Endothelial cell (in vitro differentiated cells): ENCODE measurements around the gene BRD3. TPM values are rescaled to one million over a fixed set of nuclear protein-coding genes. Genes with fewer than 3 reads are reported as not detected.

ENCODE experiments used
- DNase-seq: peaks from one replicate; pipeline ENCODE4 v3.0.0; 2021; ENCODE audit warnings: low spot score
- H3K27ac Mint-ChIP-seq: one replicate; pipeline ENCODE4 v1.8.0; 2021; ENCODE audit warnings: mixed read lengths, inconsistent platforms; ENCODE audit not compliant: unreplicated experiment
- H3K27me3 Mint-ChIP-seq: one replicate; pipeline ENCODE4 v1.8.0; 2021; ENCODE audit warnings: mild to moderate bottlenecking, moderate library complexity, mixed read lengths, inconsistent platforms; ENCODE audit not compliant: unreplicated experiment
- H3K36me3 Mint-ChIP-seq: one replicate; pipeline ENCODE4 v1.8.0; 2021; ENCODE audit warnings: mild to moderate bottlenecking, low read depth, mixed read lengths, inconsistent platforms; ENCODE audit not compliant: unreplicated experiment
- H3K4me1 Mint-ChIP-seq: one replicate; pipeline ENCODE4 v1.8.0; 2021; ENCODE audit warnings: mild to moderate bottlenecking, mixed read lengths, inconsistent platforms; ENCODE audit not compliant: unreplicated experiment
- H3K4me3 Mint-ChIP-seq: one replicate; pipeline ENCODE4 v1.8.0; 2021; ENCODE audit warnings: mild to moderate bottlenecking, mixed read lengths, inconsistent platforms; ENCODE audit not compliant: unreplicated experiment
- H3K9me3 Mint-ChIP-seq: one replicate; pipeline ENCODE4 v1.8.0; 2021; ENCODE audit warnings: mixed read lengths, inconsistent platforms; ENCODE audit not compliant: unreplicated experiment
- long read RNA-seq: library from polyadenylated mRNA; unstranded; transcript quantifications from one replicate; pipeline ENCODE4 v2.0.0, GENCODE V29; 2020; ENCODE audit not compliant: unreplicated experiment
- total RNA-seq: library from RNA; stranded (reverse); fragmentation: NEBNext Ultra II Directional; extraction: Animal tissue kit (Norgen Biotek cat#: 25700); gene quantifications from one replicate; pipeline ENCODE4 v1.2.1, GENCODE V29; 2021; ENCODE audit not compliant: unreplicated experiment
- TF ChIP-seq, protein P1 (sequence below): fragments of 200-600 bp; sonication (generic); IDR thresholded peaks from one replicate; pipeline ENCODE4 v1.5.0; 2021; ENCODE audit warnings: antibody characterized with exemption; ENCODE audit not compliant: unreplicated experiment

Gene BRD3
- 56.2 TPM for total RNA-seq
- long read RNA-seq, full-length matches to known transcripts: 7 of 28 reads
- long read RNA-seq, partial matches to known transcripts: 6 of 28 reads
- long read RNA-seq, other reads (novel, unspliced or antisense): 15 of 28 reads

DNA sequence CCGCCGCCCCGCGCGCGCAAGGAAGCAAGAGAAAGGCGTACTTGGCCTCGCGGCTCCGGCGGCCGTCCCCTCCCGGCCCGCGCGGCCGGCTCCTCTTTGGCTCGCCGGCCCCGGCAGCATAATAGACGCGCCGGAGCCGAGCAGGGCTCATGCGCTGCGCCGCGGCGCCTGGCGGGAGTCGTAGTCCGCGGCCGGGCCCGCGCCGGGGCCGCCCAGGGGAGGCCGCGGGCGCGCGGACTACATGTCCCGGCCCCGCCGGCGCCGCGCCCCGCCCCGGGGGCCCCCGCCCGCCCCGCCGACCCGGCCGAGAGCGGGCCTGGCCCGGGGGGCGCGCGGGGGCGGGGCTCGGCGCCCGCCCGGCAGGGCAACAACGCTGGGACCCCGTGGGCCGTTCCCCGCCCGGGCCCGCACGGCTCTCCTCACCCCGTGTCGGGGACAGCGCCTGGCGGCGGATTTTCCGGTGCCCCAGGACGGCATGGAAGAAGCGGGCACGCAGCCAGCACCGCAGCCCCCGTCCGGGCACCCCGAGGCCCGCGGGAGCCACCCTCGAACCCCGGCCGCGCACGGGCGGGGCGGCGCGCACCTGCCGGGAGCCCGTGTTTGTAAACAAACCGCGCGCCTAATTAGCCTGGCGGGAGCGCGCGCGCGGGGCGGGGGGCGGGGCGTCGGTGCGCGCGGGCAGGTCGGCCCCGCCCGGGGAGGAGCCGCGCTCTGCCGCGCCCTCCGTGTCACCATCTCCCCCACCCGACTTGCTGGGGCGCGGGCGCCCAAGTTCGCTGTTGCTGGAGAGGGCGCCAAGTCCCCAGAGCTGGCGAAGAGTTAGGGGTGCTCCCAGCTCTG, at the start of gene BRD3:
Gene BRD3, minus strand, starts transcription at position 123 of the 840 bp plus-strand sequence. CDS start 14,549 bp downstream, outside the sequence.
- no peak within 1 kb of the TSS for H3K27ac Mint-ChIP-seq
- H3K4me1 Mint-ChIP-seq: peaks cover 11% of the 10 kb centered on the region
- DNase-seq: peak; percentile 83

DNA sequence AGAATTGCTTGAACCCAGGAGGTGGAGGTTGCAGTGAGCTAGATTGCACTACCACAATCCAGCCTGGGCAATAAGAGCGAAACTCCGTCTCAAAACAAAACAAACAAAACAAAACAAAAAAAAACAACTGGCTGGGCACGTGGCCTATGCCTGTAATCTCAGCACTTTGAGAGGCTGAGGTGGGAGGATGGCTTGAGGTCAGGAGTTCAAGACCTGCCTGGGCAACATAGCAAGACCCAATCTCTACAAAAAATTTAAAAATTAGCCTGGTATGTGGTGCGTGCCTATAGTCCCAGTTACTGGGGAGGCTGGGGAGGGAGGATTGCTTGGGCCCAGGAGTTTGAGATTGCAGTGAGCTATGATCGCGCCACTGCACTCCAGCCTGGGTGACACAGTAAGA, 44.7 kb upstream of the BRD3 start:
- H3K9me3 Mint-ChIP-seq: no peaks in the 10 kb centered on the region
- TF ChIP-seq, protein P1, sequence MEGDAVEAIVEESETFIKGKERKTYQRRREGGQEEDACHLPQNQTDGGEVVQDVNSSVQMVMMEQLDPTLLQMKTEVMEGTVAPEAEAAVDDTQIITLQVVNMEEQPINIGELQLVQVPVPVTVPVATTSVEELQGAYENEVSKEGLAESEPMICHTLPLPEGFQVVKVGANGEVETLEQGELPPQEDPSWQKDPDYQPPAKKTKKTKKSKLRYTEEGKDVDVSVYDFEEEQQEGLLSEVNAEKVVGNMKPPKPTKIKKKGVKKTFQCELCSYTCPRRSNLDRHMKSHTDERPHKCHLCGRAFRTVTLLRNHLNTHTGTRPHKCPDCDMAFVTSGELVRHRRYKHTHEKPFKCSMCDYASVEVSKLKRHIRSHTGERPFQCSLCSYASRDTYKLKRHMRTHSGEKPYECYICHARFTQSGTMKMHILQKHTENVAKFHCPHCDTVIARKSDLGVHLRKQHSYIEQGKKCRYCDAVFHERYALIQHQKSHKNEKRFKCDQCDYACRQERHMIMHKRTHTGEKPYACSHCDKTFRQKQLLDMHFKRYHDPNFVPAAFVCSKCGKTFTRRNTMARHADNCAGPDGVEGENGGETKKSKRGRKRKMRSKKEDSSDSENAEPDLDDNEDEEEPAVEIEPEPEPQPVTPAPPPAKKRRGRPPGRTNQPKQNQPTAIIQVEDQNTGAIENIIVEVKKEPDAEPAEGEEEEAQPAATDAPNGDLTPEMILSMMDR: no peak
- no peaks in the 10 kb centered on the region for H3K36me3 Mint-ChIP-seq
- DNase-seq: no peak
- no peaks in the 10 kb centered on the region for H3K4me1 Mint-ChIP-seq
- no peak overlapping the region for H3K4me3 Mint-ChIP-seq
- no peak overlapping the region for H3K27ac Mint-ChIP-seq
- H3K27me3 Mint-ChIP-seq: peaks cover 3% of the 10 kb centered on the region

More for the DNA sequence above, at the start of gene BRD3:
- H3K4me3 Mint-ChIP-seq: peak within 1 kb of the TSS; percentile 96
- TF ChIP-seq, protein P1: no peak
- no peaks in the 10 kb centered on the region for H3K36me3 Mint-ChIP-seq
- no peaks in the 10 kb centered on the region for H3K9me3 Mint-ChIP-seq
- H3K27me3 Mint-ChIP-seq: peaks cover 7% of the 10 kb centered on the region

DNA sequence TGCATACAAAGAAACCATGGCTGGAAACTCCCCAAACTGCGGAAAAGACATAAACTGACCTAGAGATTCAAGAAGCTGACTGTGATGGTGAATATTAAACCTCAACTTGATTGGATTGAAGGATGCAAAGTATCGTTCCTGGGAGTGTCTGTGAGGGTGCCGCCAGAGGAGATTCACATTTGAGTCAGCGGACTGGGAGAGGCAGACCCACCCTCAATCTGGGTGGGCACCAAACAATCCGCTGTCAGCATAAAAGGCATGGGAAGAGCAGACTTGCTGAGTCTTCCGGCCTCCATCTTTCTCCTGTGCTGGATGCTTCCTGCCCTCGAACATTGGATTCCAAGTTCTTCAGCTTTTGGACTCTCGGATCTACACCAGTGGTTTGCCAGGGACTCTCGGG, 43.2 kb upstream of the BRD3 start:
- Mint-ChIP-seq H3K4me3 (no peak overlapping the region), H3K27me3 (peaks cover 7% of the 10 kb centered on the region), H3K27ac (no peak overlapping the region), H3K4me1 (no peaks in the 10 kb centered on the region), H3K36me3 (no peaks in the 10 kb centered on the region), H3K9me3 (no peaks in the 10 kb centered on the region)
- TF ChIP-seq, protein P1: no peak
- DNase-seq: no peak

DNA sequence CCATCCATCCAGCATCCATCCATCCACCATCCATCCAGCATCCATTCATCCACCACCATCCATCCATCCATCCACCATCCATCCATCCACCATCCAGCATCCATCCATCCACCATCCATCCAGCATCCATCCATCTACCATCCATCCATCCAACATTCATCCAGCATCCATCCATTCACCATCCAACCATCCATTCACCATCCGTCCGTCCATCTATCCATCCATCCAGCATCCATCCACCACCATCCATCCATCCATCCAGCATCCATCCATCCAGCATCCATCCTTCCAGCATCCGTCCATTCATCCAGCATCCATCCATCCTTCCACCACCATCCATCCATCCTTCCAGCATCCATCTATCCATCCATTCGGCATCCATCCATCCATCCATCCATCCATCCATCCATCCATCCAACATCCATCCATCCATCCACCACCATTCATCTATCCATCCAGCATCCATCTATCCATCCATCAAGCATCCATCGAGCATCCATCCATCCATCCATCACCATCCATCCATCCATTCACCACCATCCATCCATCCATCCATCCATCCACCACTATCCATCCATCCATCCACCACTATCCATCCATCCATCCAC, 35.7 kb upstream of the BRD3 start:
- Mint-ChIP-seq H3K4me3 (no peak overlapping the region), H3K27ac (no peak overlapping the region)
- TF ChIP-seq, protein P1: no peak

More for the DNA sequence above, 35.7 kb upstream of the BRD3 start:
- Mint-ChIP-seq H3K9me3 (no peaks in the 10 kb centered on the region), H3K36me3 (peaks cover 9% of the 10 kb centered on the region), H3K4me1 (no peaks in the 10 kb centered on the region), H3K27me3 (peaks cover 8% of the 10 kb centered on the region)
- DNase-seq: no peak
